Mammary epithelial cell (primary cell): ENCODE measurements around the gene TRPM1.

Experiments
- EZH2 ChIP-seq: IDR thresholded peaks from 2 replicates; pipeline ENCODE4 v1.6.1; 2012; ENCODE audit warnings: low read length, inconsistent platforms, borderline replicate concordance
- TF ChIP-seq, protein P1 (sequence below), 2 donors: IDR thresholded peaks in 1 of 2; conservative IDR thresholded peaks in 1 of 2; 2 replicates each; pipeline ENCODE4 v1.5.1; 2011 to 2012; ENCODE audit warnings: inconsistent platforms in 2 of 2, low read length in 2 of 2, mild to moderate bottlenecking in 2 of 2, control low read depth in 1 of 2, low read depth in 1 of 2; ENCODE audit not compliant: insufficient read depth in 1 of 2; ENCODE audit errors: extremely low read depth in 1 of 2

DNA sequence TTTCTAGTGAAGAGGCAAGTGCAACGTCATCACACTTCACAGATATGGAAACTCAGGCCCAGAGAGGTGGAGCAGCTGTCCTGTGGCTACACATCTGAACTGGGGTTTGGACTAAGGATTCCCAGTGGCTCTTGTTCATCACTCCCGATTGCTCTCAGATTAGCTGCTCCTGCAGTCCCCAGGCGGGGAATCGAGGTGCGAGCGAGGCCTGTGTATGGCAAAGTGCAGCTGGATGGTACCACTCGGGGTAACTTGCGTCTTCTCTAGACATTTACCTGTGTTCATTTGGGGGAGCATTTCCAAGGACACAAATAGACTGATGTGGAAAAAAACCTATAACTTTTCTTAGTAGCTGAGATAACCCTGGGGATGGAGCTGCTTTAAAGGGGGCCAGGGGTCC lies 45.9 kb upstream of the TRPM1 start:
- TF ChIP-seq, protein P1, sequence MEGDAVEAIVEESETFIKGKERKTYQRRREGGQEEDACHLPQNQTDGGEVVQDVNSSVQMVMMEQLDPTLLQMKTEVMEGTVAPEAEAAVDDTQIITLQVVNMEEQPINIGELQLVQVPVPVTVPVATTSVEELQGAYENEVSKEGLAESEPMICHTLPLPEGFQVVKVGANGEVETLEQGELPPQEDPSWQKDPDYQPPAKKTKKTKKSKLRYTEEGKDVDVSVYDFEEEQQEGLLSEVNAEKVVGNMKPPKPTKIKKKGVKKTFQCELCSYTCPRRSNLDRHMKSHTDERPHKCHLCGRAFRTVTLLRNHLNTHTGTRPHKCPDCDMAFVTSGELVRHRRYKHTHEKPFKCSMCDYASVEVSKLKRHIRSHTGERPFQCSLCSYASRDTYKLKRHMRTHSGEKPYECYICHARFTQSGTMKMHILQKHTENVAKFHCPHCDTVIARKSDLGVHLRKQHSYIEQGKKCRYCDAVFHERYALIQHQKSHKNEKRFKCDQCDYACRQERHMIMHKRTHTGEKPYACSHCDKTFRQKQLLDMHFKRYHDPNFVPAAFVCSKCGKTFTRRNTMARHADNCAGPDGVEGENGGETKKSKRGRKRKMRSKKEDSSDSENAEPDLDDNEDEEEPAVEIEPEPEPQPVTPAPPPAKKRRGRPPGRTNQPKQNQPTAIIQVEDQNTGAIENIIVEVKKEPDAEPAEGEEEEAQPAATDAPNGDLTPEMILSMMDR (conservative IDR thresholded peaks at IDR 0.05 in 1 of 2, IDR thresholded peaks at IDR 0.05 in 1 of 2; ENCODE audit: extremely low read depth in 1 of 2, insufficient read depth in 1 of 2, low read depth in 1 of 2, low read length in 2 of 2), result no peak
- TF ChIP-seq EZH2, result no peak
